ENCODE results near the gene TMEM247.

GRCh38 chr2:46431481-46432235 is 47.7 kb upstream of the TMEM247 start:
- TF ChIP-seq, protein P1, sequence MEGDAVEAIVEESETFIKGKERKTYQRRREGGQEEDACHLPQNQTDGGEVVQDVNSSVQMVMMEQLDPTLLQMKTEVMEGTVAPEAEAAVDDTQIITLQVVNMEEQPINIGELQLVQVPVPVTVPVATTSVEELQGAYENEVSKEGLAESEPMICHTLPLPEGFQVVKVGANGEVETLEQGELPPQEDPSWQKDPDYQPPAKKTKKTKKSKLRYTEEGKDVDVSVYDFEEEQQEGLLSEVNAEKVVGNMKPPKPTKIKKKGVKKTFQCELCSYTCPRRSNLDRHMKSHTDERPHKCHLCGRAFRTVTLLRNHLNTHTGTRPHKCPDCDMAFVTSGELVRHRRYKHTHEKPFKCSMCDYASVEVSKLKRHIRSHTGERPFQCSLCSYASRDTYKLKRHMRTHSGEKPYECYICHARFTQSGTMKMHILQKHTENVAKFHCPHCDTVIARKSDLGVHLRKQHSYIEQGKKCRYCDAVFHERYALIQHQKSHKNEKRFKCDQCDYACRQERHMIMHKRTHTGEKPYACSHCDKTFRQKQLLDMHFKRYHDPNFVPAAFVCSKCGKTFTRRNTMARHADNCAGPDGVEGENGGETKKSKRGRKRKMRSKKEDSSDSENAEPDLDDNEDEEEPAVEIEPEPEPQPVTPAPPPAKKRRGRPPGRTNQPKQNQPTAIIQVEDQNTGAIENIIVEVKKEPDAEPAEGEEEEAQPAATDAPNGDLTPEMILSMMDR (IDR thresholded peaks at IDR 0.05; ENCODE audit: low read length), result no peak
- TF ChIP-seq EZH2phosphoT487 (IDR thresholded peaks at IDR 0.05; ENCODE audit: low read length), result no peak
